K562 (cell line): ENCODE data around the gene SEMA5A. TPM values are rescaled to one million over a fixed set of nuclear protein-coding genes. Genes with fewer than 3 reads are reported as not detected.

Experiments
- GTF3C2 ChIP-seq: IDR thresholded peaks from 3 replicates; pipeline ENCODE4 v1.6.1; 2011; ENCODE audit warnings: borderline replicate concordance, mild to moderate bottlenecking, moderate library complexity; ENCODE audit not compliant: insufficient read length; ENCODE audit errors: extremely low read depth
- MXD1 ChIP-seq: fragments of 250-450 bp; sonication (Bioruptor Pico); IDR thresholded peaks from 2 replicates; pipeline ENCODE4 v1.8.0; 2021; ENCODE audit warnings: borderline replicate concordance, mild to moderate bottlenecking, moderate library complexity; ENCODE audit not compliant: poor library complexity, severe bottlenecking
- MYC ChIP-seq, 2 experiments: fragments of 250-450 bp in 1 of 2; sonication (Bioruptor Pico) in 1 of 2; IDR thresholded peaks; 2 replicates each; pipeline versions ENCODE4 v1.5.1 to v1.6.1; 2012 to 2021; ENCODE audit warnings: low read depth in 2 of 2, borderline replicate concordance in 1 of 2, improper control_type of control experiment in 1 of 2, low read length in 1 of 2, mild to moderate bottlenecking in 1 of 2, moderate library complexity in 1 of 2
- REST ChIP-seq, 2 experiments: fragments of 450-650 bp; formaldehyde crosslinking in 1 of 2; IDR thresholded peaks; 2 replicates each; pipeline versions ENCODE4 v1.4.0 to v1.6.1; 2014 to 2020; ENCODE audit warnings: mild to moderate bottlenecking in 2 of 2, borderline replicate concordance in 1 of 2, low read depth in 1 of 2
- TBL1XR1 ChIP-seq, 2 experiments: IDR thresholded peaks; 2 replicates each; pipeline ENCODE4 v1.6.1; 2012; ENCODE audit warnings: improper control_type of control experiment in 2 of 2, low read length in 2 of 2, mild to moderate bottlenecking in 1 of 2
- ZNF408 ChIP-seq: fragments of 250-450 bp; sonication (Bioruptor Pico); IDR thresholded peaks from 2 replicates; pipeline ENCODE4 v1.4.0; 2020; ENCODE audit warnings: low read depth, mild to moderate bottlenecking, moderate library complexity
- ZNF717 ChIP-seq: fragments of 250-450 bp; sonication (Bioruptor Pico); IDR thresholded peaks from 2 replicates; pipeline ENCODE4 v1.5.0; 2021
- polyA plus RNA-seq, 8 experiments: library from polyadenylated mRNA; depleted of rRNA in 4 of 8; stranded (reverse) in 5 of 8; unstranded in 3 of 8; fragments of >200 nt; fragmentation: Nextera tagmentation in 2 of 8; fragmentation: Illumina TruSeq in 1 of 8; extraction: Ambion mirVana in 2 of 8; extraction: Trizol in 1 of 8; gene quantifications; 2 replicates each; pipeline versions ENCODE4 v1.2.1 to v1.2.3, GENCODE V29; 2011 to 2014; ENCODE audit warnings: inconsistent platforms in 1 of 8, missing spikeins in 1 of 8
- total RNA-seq, 7 experiments: library from RNA; depleted of rRNA in 6 of 7; stranded (reverse); fragments of >200 nt in 6 of 7; fragmentation: Illumina TruSeq in 2 of 7; extraction: Trizol in 2 of 7; gene quantifications; 2 replicates each; pipeline versions ENCODE4 v1.2.1 to v1.2.3, GENCODE V29; 2011 to 2021; ENCODE audit warnings: low replicate concordance in 1 of 7

SEMA5A gene
- total and polyA plus RNA-seq, 9 of the 15 experiments (the other 6 are each of a cell fraction or from before 2014, with no cell fraction given) = 0.02 TPM; not detected in 8

GRCh38 chr5:9046756-9047481, 499.0 kb downstream of the SEMA5A start (continued):
- TF ChIP-seq REST (IDR thresholded peaks at IDR 0.05; ENCODE audit: borderline replicate concordance) (no peak), REST (CRISPR knock-in tag; IDR thresholded peaks at IDR 0.05; ENCODE audit: low read depth) (no peak), ZNF408 (CRISPR knock-in tag) (no peak), GTF3C2 (no peak), MXD1 (CRISPR knock-in tag) (no peak), TBL1XR1 (IDR thresholded peaks at IDR 0.05; ENCODE audit: low read length in 2 of 2) (no peak), MYC (IDR thresholded peaks at IDR 0.05; ENCODE audit: low read depth, low read length) (no peak), MYC (CRISPR knock-in tag; IDR thresholded peaks at IDR 0.05; ENCODE audit: borderline replicate concordance, low read depth) (no peak), ZNF717 (no peak)
